Measurements from ENCODE around the gene CNIH3. TPM values are rescaled to one million over a fixed set of nuclear protein-coding genes. Genes with fewer than 3 reads are reported as not detected.

CNIH3 gene
- total and polyA plus RNA-seq, 2 donors (not counting 1 experiment from before 2014, with no cell fraction given) = 3.7 to 28.1 TPM

GRCh38 chr1:224698015-224698451 is 81.9 kb downstream of the CNIH3 start:
- H3K9ac ChIP-seq (ENCODE audit: insufficient read depth, low read length) = no peak overlapping the region
- H4K20me1 ChIP-seq (ENCODE audit: control insufficient read depth, extremely low read depth, insufficient read depth, low read length) = no peaks in the 10 kb centered on the region
- no peak overlapping the region for H3K27ac ChIP-seq (ENCODE audit: insufficient read depth, low read length)
- H3K4me1 ChIP-seq (ENCODE audit: control insufficient read depth, extremely low read depth, insufficient read depth, low read length) = no peaks in the 10 kb centered on the region
- H3K4me2 ChIP-seq (ENCODE audit: extremely low read depth, insufficient read depth, low read length) = no peak overlapping the region
- H3K27me3 ChIP-seq (ENCODE audit: control insufficient read depth, insufficient read depth, low read length) = no peaks in the 10 kb centered on the region
- TF ChIP-seq EZH2 (IDR thresholded peaks at IDR 0.05; ENCODE audit: low read length, missing control alignments) = no peak
- no peak for TF ChIP-seq CTCF (conservative IDR thresholded peaks at IDR 0.05 in 1 of 2, IDR thresholded peaks at IDR 0.05 in 1 of 2; ENCODE audit: low read depth in 1 of 2, low read length in 2 of 2)
- no peak for DNase-seq (ENCODE audit: low read depth in 2 of 2)
- H3K9me3 ChIP-seq (ENCODE audit: control insufficient read depth, insufficient read depth, low read depth, low read length) = no peaks in the 10 kb centered on the region
- H3K36me3 ChIP-seq (ENCODE audit: control insufficient read depth, insufficient read depth, low read length) = no peaks in the 10 kb centered on the region
- H3K79me2 ChIP-seq (ENCODE audit: control insufficient read depth, insufficient read depth, low read length) = no peaks in the 10 kb centered on the region
- H2AFZ ChIP-seq (ENCODE audit: low read length) = no peak overlapping the region
- no peak overlapping the region for H3K4me3 ChIP-seq (replicated peaks in 1 of 4; ENCODE audit: control extremely low read depth in 1 of 4, insufficient read depth in 1 of 4, low read depth in 3 of 4, low read length in 4 of 4)

- no peak overlapping the region for H3K27ac ChIP-seq (ENCODE audit: insufficient read depth, low read length)
- no peaks in the 10 kb centered on the region for H3K79me2 ChIP-seq (ENCODE audit: control insufficient read depth, insufficient read depth, low read length)
- peak in 1 of 2 donors; percentile 49 for DNase-seq (ENCODE audit: low read depth in 2 of 2)
- no peak overlapping the region for H3K4me3 ChIP-seq (replicated peaks in 1 of 4; ENCODE audit: control extremely low read depth in 1 of 4, insufficient read depth in 1 of 4, low read depth in 3 of 4, low read length in 4 of 4)
- H3K4me1 ChIP-seq (ENCODE audit: control insufficient read depth, extremely low read depth, insufficient read depth, low read length) = no peaks in the 10 kb centered on the region
- H3K4me2 ChIP-seq (ENCODE audit: extremely low read depth, insufficient read depth, low read length) = no peak overlapping the region
- H3K9ac ChIP-seq (ENCODE audit: insufficient read depth, low read length) = no peak overlapping the region
- no peaks in the 10 kb centered on the region for H3K9me3 ChIP-seq (ENCODE audit: control insufficient read depth, insufficient read depth, low read depth, low read length)
- H2AFZ ChIP-seq (ENCODE audit: low read length) = no peak overlapping the region
- no peaks in the 10 kb centered on the region for H3K27me3 ChIP-seq (ENCODE audit: control insufficient read depth, insufficient read depth, low read length)
- no peaks in the 10 kb centered on the region for H4K20me1 ChIP-seq (ENCODE audit: control insufficient read depth, extremely low read depth, insufficient read depth, low read length)
- no peaks in the 10 kb centered on the region for H3K36me3 ChIP-seq (ENCODE audit: control insufficient read depth, insufficient read depth, low read length)
- no peak for TF ChIP-seq EZH2 (IDR thresholded peaks at IDR 0.05; ENCODE audit: low read length, missing control alignments)
- TF ChIP-seq CTCF (conservative IDR thresholded peaks at IDR 0.05 in 1 of 2, IDR thresholded peaks at IDR 0.05 in 1 of 2; ENCODE audit: low read depth in 1 of 2, low read length in 2 of 2) = peak; percentile 23 to 62
Measured at GRCh38 chr1:224700918-224701531, 84.9 kb downstream of the CNIH3 start.

GRCh38 chr1:224703702-224704101 is 87.6 kb downstream of the CNIH3 start:
- H3K27ac ChIP-seq (ENCODE audit: insufficient read depth, low read length) = no peak overlapping the region
- no peak overlapping the region for H3K9ac ChIP-seq (ENCODE audit: insufficient read depth, low read length)
- H4K20me1 ChIP-seq (ENCODE audit: control insufficient read depth, extremely low read depth, insufficient read depth, low read length) = no peaks in the 10 kb centered on the region
- TF ChIP-seq CTCF (conservative IDR thresholded peaks at IDR 0.05 in 1 of 2, IDR thresholded peaks at IDR 0.05 in 1 of 2; ENCODE audit: low read depth in 1 of 2, low read length in 2 of 2) = no peak
- TF ChIP-seq EZH2 (IDR thresholded peaks at IDR 0.05; ENCODE audit: low read length, missing control alignments) = no peak
- H3K4me3 ChIP-seq (replicated peaks in 1 of 4; ENCODE audit: control extremely low read depth in 1 of 4, insufficient read depth in 1 of 4, low read depth in 3 of 4, low read length in 4 of 4) = no peak overlapping the region
- no peaks in the 10 kb centered on the region for H3K9me3 ChIP-seq (ENCODE audit: control insufficient read depth, insufficient read depth, low read depth, low read length)
- no peak overlapping the region for H3K4me2 ChIP-seq (ENCODE audit: extremely low read depth, insufficient read depth, low read length)
- H3K27me3 ChIP-seq (ENCODE audit: control insufficient read depth, insufficient read depth, low read length) = no peaks in the 10 kb centered on the region
- H3K79me2 ChIP-seq (ENCODE audit: control insufficient read depth, insufficient read depth, low read length) = no peaks in the 10 kb centered on the region
- no peaks in the 10 kb centered on the region for H3K36me3 ChIP-seq (ENCODE audit: control insufficient read depth, insufficient read depth, low read length)
- no peak for DNase-seq (ENCODE audit: low read depth in 2 of 2)
- no peak overlapping the region for H2AFZ ChIP-seq (ENCODE audit: low read length)
- H3K4me1 ChIP-seq (ENCODE audit: control insufficient read depth, extremely low read depth, insufficient read depth, low read length) = peaks cover 4% of the 10 kb centered on the region

Data from fibroblast of lung (primary cell).